Activated T-cell treated with anti-CD3 and anti-CD28 coated beads for 24 hours (primary cell): Measurements from ENCODE around the gene CNOT1.
"Not testable (repeated sequence)": the region's sequence is repeated elsewhere in the genome, so short reads cannot be mapped to it uniquely, and the experiment has no call there.

Experiments
- DNase-seq: peaks from one replicate; pipeline ENCODE4 v3.0.0-alpha.2; 2020; ENCODE audit warnings: low read depth

CNOT1 gene

GRCh38 chr16:58638148-58639036 is 8.8 kb upstream of the CNOT1 start:
- DNase-seq, result no peak

- not testable (repeated sequence) for DNase-seq
Observed at GRCh38 chr16:58637021-58637420, 7.4 kb upstream of the CNOT1 start.

- DNase-seq, result no peak
Observed at GRCh38 chr16:58636466-58636865, 6.8 kb upstream of the CNOT1 start.

- DNase-seq, result no peak
Observed at GRCh38 chr16:58635502-58635901, 5.9 kb upstream of the CNOT1 start.

GRCh38 chr16:58634265-58634802 is 4.7 kb upstream of the CNOT1 start:
- DNase-seq, result no peak

- peak; percentile 39 for DNase-seq
Observed at GRCh38 chr16:58628845-58629732, 537 bp downstream of the CNOT1 start.

- no peak for DNase-seq
Observed at GRCh38 chr16:58624209-58624608, 5.4 kb downstream of the CNOT1 start.

GRCh38 chr16:58620396-58620795 is 9.2 kb downstream of the CNOT1 start:
- DNase-seq, result no peak

- no peak for DNase-seq
Observed at GRCh38 chr16:58615280-58615679, 14.3 kb downstream of the CNOT1 start.

- DNase-seq, result no peak
Observed at GRCh38 chr16:58614860-58615259, 14.8 kb downstream of the CNOT1 start.

GRCh38 chr16:58614212-58614611 is 15.4 kb downstream of the CNOT1 start:
- no peak for DNase-seq

- DNase-seq, result not testable (repeated sequence)
Observed at GRCh38 chr16:58612965-58613364, 16.7 kb downstream of the CNOT1 start.

GRCh38 chr16:58608601-58609136 is 21.0 kb downstream of the CNOT1 start:
- no peak for DNase-seq

- no peak for DNase-seq
Observed at GRCh38 chr16:58605562-58605961, 24.1 kb downstream of the CNOT1 start.

- no peak for DNase-seq
Observed at GRCh38 chr16:58591083-58591482, 38.5 kb downstream of the CNOT1 start.

GRCh38 chr16:58589326-58589905 is 40.2 kb downstream of the CNOT1 start:
- DNase-seq, result no peak

GRCh38 chr16:58588406-58588805 is 41.2 kb downstream of the CNOT1 start:
- no peak for DNase-seq

GRCh38 chr16:58586340-58587030 is 43.1 kb downstream of the CNOT1 start:
- DNase-seq, result no peak

GRCh38 chr16:58584831-58585505 is 44.7 kb downstream of the CNOT1 start:
- no peak for DNase-seq

GRCh38 chr16:58582971-58583765 is 46.5 kb downstream of the CNOT1 start:
- DNase-seq, result no peak
